Activated CD4-positive, alpha-beta T cell treated with anti-CD3 and anti-CD28 coated beads, Interleukin-2, amount 10 ng/mL, durations not matched to agents 7 days and 5 days (primary cell): ENCODE measurements around the gene SOWAHC. TPM values are rescaled to one million over a fixed set of nuclear protein-coding genes. Genes with fewer than 3 reads are reported as not detected.
"Not testable (repeated sequence)": the region's sequence is repeated elsewhere in the genome, so short reads cannot be mapped to it uniquely, and the experiment has no call there.

Source experiments
- CTCF ChIA-PET: fragments of 350-600 bp; sonication (Branson Sonifier 250); formaldehyde crosslinking; loops from one replicate; lab custom pipeline; 2021; ENCODE audit warnings: antibody characterized with exemption; lab: Charles Lee
- POLR2A ChIA-PET: fragments of 350-600 bp; sonication (Branson Sonifier 250); formaldehyde crosslinking; loops from one replicate; lab custom pipeline; 2021; ENCODE audit warnings: antibody characterized with exemption; lab: Charles Lee
- DNase-seq: peaks from one replicate; pipeline ENCODE4 v3.0.0-alpha.2; 2020
- H3K27ac Mint-ChIP-seq: one replicate; pipeline ENCODE4 v1.8.0; 2021; ENCODE audit warnings: mild to moderate bottlenecking, moderate library complexity, mixed read lengths
- H3K27me3 Mint-ChIP-seq: one replicate; pipeline ENCODE4 v1.8.0; 2021; ENCODE audit warnings: mixed read lengths
- H3K36me3 Mint-ChIP-seq: one replicate; pipeline ENCODE4 v1.8.0; 2021; ENCODE audit warnings: low read depth, mixed read lengths
- H3K4me1 Mint-ChIP-seq: one replicate; pipeline ENCODE4 v1.8.0; 2021; ENCODE audit warnings: mixed read lengths
- H3K4me3 Mint-ChIP-seq: one replicate; pipeline ENCODE4 v1.8.0; 2021; ENCODE audit warnings: mild to moderate bottlenecking, moderate library complexity, mixed read lengths
- H3K9me3 Mint-ChIP-seq: one replicate; pipeline ENCODE4 v1.8.0; 2021; ENCODE audit warnings: mixed read lengths
- total RNA-seq, 2 experiments: library from RNA; stranded (reverse); gene quantifications; one replicate each; pipeline ENCODE4 v1.2.3, GENCODE V29; 2021

The SOWAHC gene
- total RNA-seq, 2 experiments from 2014 or later, result 0.25 to 0.27 TPM

DNA sequence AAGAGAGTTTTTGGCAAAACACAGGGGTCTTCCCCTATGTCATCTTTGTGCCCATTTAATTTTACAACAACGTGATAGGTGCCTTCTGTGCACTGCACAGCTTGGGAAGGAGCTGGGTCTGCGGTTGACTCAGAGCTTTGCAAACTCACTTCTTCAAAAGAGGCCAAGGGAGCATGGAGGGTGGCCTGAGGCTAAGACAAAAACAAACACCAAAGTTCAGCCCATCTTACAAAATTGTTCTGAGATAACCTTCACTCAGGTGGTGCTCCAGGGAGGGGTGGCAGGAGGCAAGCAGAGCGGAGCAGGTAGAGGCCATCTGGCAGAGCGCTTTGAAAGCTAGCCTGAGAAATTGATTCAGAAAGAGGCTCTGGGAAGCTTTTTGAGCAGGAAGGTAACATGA lies 9.8 kb downstream of the SOWAHC start:
- Mint-ChIP-seq H3K4me3 (no peak overlapping the region), H3K36me3 (no peaks in the 10 kb centered on the region), H3K27ac (no peak overlapping the region), H3K27me3 (peaks cover 13% of the 10 kb centered on the region), H3K9me3 (no peaks in the 10 kb centered on the region), H3K4me1 (no peaks in the 10 kb centered on the region)
- DNase-seq, result no peak
- CTCF ChIA-PET, result interaction anchor here (0.6 to 1.5 kb wide), 2 partner anchors 10 to 54 kb away, joined by 3 to 4 read pairs; no protein-coding TSS in a partner anchor
- POLR2A ChIA-PET, result no interaction called here

DNA sequence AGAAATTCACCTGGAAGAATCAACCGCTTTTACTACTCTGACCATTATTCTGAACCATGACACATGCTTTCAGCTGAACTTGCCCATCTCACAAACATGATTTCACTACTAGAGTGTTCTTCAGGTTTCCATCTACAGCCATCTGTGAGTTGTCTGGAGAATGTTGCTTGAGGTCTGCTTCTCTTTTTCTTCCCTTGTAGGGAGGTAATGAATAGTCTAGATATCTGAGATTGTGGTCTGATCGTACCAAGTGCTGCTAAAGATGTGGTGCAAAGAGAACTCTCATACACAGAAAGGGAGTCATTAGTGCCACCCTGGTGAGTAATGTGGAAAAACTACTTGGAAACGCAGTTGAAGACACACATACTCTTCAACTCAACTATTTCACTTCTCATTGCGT lies 10.2 kb downstream of the SOWAHC start:
- H3K27me3 Mint-ChIP-seq, result peaks cover 9% of the 10 kb centered on the region
- no peak for DNase-seq
- POLR2A ChIA-PET, result no interaction called here
- H3K27ac Mint-ChIP-seq, result no peak overlapping the region
- CTCF ChIA-PET, result interaction anchor here (0.6 to 1.5 kb wide), 2 partner anchors 9 to 54 kb away, joined by 3 to 4 read pairs; no protein-coding TSS in a partner anchor
- H3K4me3 Mint-ChIP-seq, result no peak overlapping the region
- no peaks in the 10 kb centered on the region for H3K4me1 Mint-ChIP-seq
- no peaks in the 10 kb centered on the region for H3K36me3 Mint-ChIP-seq
- no peaks in the 10 kb centered on the region for H3K9me3 Mint-ChIP-seq

DNA sequence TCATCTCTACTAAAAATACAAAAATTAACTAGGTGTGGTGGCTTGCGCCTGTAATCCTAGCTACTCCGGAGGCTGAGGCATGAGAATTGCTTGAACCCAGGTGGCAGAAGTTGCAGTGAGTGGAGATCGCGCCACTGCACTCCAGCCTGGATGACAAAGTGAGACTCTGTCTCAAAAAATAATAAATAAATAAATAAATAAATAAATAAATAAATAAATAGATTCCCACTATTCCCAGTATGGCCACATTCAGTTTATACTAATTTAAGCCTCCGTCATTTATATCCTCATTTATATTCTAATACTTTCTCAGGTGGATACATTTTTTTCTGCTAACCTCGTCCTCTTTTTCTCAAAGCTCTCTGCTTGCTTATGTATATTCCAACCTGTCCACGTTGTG lies 14.2 kb downstream of the SOWAHC start:
- H3K4me1 Mint-ChIP-seq, CTCF ChIA-PET, H3K9me3 Mint-ChIP-seq, H3K4me3 Mint-ChIP-seq, DNase-seq, H3K36me3 Mint-ChIP-seq, H3K27me3 Mint-ChIP-seq, POLR2A ChIA-PET, H3K27ac Mint-ChIP-seq: not testable (repeated sequence)

DNA sequence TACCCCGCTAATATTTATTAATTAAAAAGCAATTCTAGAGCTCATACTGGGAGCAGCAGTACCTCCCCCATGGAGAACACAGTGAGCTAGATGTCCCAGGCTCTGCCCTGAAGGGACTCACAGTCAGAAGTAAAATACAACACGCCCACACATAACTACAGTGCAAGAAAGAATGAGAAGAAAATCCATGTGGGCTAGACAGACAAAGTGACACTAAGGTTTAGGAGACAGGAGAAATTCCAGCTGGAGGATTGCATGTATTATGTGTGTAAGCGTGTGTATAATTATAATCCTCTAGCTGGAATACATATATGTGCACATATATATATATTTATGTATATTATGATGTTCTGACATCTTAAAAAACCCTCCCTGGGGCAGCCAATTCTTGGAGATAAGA lies 15.7 kb downstream of the SOWAHC start:
- ChIA-PET POLR2A (no interaction called here), CTCF (no interaction called here)
- H3K27ac Mint-ChIP-seq, result no peak overlapping the region
- no peak overlapping the region for H3K4me3 Mint-ChIP-seq
- no peaks in the 10 kb centered on the region for H3K36me3 Mint-ChIP-seq
- no peak for DNase-seq
- no peaks in the 10 kb centered on the region for H3K27me3 Mint-ChIP-seq
- peaks cover 5% of the 10 kb centered on the region for H3K4me1 Mint-ChIP-seq
- H3K9me3 Mint-ChIP-seq, result no peaks in the 10 kb centered on the region

DNA sequence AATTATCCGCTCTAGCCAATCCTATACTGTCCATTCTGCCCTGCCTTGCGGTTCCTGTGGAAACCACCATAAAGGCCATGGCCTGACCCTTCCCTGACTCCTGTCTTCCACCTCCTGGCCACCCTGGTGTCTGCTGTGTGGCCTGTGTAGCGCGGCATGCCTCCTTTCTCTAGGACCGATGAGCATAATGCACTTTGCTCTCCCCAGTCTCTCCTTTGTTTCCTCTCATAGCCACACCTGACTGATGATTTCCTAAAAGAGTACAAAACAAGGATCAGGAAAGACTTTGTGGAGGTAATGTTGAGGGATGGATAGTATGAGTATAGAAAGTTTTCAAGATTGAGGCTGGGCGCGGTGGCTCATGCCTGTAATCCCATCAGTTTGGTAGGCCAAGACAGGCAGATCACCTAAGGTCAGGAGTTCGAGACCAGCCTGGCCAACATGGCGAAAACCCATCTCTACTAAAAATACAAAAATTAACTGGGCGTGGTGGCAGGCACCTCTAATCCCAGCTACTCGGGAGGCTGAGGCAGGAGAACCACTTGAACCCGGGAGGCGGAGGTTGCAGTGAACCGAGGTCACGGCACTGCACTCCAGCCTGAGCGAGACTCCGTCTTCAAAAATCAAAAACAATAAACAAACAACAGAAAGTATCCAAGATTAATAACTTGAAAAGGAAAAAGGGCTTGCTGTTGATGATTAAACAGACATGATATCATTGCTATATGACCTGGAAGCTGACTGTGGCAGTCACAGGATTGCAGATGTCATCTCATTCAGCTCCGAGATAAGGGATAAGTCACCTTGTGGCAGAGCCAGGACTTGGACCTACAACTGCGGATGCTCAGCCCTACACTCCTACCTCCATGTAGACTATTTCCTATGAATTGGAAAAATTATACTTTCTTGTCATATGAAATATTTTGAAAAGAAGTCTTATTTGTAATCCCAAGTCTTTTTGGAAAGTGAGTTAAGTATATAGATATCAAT lies 16.6 kb downstream of the SOWAHC start:
- POLR2A ChIA-PET, result no interaction called here
- Mint-ChIP-seq H3K4me3 (no peak overlapping the region), H3K36me3 (no peaks in the 10 kb centered on the region), H3K27me3 (peaks cover 2% of the 10 kb centered on the region), H3K27ac (no peak overlapping the region), H3K4me1 (peaks cover 5% of the 10 kb centered on the region), H3K9me3 (no peaks in the 10 kb centered on the region)
- CTCF ChIA-PET, result interaction anchor here (1.0 kb wide), 1 partner anchor 8 kb away, joined by 3 read pairs; no protein-coding TSS in a partner anchor
- DNase-seq, result no peak

DNA sequence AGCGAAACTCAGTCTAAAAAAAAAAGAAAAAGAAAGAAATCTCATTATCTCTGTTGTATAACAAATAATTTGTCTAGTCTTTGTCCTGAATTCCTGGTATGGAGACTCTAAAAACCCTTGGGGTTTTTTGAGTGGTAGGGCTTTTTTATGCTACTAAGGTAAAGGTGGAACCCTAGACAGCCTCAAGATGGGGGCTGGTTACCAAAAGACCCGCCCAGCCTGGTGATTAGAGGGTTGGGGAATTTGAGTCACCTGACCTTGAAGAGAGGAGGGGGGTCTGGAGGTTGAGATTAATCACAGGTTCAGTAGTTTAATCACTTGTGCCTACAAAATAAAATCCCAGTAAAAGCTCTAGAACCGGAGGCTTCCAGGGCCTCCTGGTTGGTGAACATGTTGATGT lies 17.6 kb downstream of the SOWAHC start:
- ChIA-PET CTCF (interaction anchor here (1.0 kb wide), 1 partner anchor 9 kb away, joined by 3 read pairs; no protein-coding TSS in a partner anchor), POLR2A (no interaction called here)
- H3K9me3 Mint-ChIP-seq, result no peaks in the 10 kb centered on the region
- H3K27ac Mint-ChIP-seq, result no peak overlapping the region
- H3K27me3 Mint-ChIP-seq, result peaks cover 2% of the 10 kb centered on the region
- DNase-seq, result no peak
- H3K4me3 Mint-ChIP-seq, result no peak overlapping the region
- no peaks in the 10 kb centered on the region for H3K36me3 Mint-ChIP-seq
- peaks cover 5% of the 10 kb centered on the region for H3K4me1 Mint-ChIP-seq

DNA sequence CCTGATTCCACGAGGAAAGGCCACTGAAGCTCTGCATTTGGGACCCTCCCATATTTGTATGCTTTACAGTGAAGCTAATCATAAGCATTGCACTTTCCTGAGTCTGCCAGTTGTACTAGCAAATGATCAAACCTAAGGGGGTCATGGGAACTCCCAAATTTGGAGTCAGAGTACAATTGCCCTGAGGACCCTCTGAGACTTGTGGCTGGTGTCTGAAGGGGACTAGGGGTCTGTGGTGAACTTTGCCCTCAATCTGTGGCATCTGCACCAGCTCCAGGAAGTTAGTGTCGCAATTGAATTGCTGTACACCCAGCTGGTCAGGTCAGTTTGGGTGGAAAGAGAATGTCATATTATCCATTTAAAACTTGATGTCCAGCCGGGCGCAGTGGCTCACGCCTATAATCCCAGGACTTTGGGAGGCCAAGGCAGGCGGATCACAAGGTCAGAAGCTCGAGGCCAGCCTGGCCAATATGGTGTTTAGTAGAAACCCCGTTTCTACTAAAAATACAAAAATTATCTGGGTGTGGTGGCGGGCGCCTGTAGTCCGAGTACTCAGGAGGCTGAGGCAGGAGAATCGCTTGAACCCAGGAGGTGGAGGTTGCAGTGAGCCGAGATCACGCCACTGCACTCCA lies 18.1 kb downstream of the SOWAHC start:
- Mint-ChIP-seq H3K9me3 (no peaks in the 10 kb centered on the region), H3K27ac (no peak overlapping the region)
- CTCF ChIA-PET, result no interaction called here

DNA sequence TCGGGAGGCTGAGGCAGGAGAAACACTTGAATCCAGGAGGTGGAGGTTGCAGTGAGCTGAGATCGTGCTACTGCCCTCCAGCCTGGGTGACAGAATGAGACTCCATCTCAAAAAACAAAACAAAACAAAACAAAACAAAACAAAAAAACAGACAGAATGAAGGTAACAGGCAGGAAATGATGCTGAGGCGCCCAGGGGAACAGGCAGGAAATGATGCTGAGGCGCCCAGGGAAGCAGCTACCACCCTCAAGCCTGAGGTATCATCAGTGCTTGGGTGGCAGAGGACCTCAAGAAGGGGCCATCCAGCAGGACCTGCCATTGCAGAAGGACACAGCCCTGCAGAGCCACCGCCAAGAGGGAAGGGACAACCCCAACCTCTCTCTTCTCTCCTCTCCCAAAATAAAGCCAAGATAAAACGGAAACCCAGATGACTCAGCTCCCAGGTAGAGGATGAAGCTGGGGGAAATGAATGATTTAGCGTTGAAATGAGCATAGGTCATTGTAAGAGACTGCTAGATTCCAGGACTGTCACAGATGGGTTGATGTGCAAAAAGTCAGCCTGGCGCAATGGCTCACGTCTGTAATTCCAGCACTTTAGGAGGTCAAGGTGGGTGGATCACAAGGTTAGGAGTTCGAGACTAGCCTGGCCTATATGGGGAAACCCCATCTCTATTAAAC lies 19.3 kb downstream of the SOWAHC start:
- peak overlapping the region; percentile 66 for H3K27ac Mint-ChIP-seq
- no peaks in the 10 kb centered on the region for H3K36me3 Mint-ChIP-seq
- ChIA-PET POLR2A (no interaction called here), CTCF (interaction anchor here (0.6 to 1.0 kb wide), 3 partner anchors 10 to 549 kb away, joined by 4 read pairs; no protein-coding TSS in a partner anchor)
- no peak overlapping the region for H3K4me3 Mint-ChIP-seq
- H3K4me1 Mint-ChIP-seq, result peaks cover 10% of the 10 kb centered on the region
- H3K27me3 Mint-ChIP-seq, result peaks cover 2% of the 10 kb centered on the region
- no peak for DNase-seq
- no peaks in the 10 kb centered on the region for H3K9me3 Mint-ChIP-seq

More for the DNA sequence above, 18.1 kb downstream of the SOWAHC start:
- peaks cover 5% of the 10 kb centered on the region for H3K4me1 Mint-ChIP-seq
- no peak for DNase-seq
- H3K27me3 Mint-ChIP-seq, result peaks cover 2% of the 10 kb centered on the region
- no peak overlapping the region for H3K4me3 Mint-ChIP-seq
- POLR2A ChIA-PET, result no interaction called here
- no peaks in the 10 kb centered on the region for H3K36me3 Mint-ChIP-seq

DNA sequence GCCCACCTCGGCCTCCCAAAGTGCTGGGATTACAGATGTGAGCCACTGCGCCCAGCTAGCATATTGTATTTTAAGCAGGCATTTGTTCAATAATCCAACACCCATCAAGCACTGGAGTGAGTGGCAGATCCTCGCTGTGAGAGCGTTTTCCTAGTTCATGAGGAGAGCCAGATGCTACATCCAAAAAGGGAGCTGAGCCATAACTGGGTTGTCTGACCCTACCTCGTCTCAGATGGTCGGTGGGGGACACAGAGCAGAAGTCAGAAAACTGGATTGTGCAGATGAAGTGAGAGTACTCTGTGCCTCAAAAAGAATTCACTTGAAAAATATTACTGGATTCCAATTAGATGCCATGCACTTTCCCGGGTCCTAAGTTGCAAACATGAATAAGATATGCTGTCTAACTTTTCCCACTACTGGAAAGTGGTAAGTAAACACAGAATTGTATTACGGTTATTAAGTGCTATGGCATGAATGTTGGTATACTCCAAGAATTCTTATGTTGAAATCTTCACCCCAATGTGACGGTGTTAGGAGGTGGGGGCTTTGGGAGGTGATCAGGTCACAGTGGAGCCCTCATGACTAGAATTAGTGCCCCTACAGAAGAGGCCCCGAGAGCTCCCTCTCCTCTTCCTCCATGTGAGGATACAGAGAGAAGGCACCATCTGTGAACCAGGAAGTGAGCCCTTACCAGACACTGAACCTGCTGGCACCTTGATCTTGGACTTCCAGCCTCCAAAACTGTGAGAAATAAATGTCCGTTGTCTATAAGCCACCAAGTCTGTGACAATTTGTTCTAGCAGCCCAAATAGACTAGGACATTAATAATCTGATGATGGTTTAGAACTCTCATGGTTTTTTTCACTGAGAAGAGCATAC lies 21.5 kb downstream of the SOWAHC start:
- Mint-ChIP-seq H3K4me3 (no peak overlapping the region), H3K27ac (no peak overlapping the region), H3K4me1 (peaks cover 12% of the 10 kb centered on the region), H3K27me3 (peaks cover 2% of the 10 kb centered on the region), H3K9me3 (no peaks in the 10 kb centered on the region), H3K36me3 (no peaks in the 10 kb centered on the region)
- DNase-seq, result no peak
- CTCF ChIA-PET, result no interaction called here
- POLR2A ChIA-PET, result no interaction called here

DNA sequence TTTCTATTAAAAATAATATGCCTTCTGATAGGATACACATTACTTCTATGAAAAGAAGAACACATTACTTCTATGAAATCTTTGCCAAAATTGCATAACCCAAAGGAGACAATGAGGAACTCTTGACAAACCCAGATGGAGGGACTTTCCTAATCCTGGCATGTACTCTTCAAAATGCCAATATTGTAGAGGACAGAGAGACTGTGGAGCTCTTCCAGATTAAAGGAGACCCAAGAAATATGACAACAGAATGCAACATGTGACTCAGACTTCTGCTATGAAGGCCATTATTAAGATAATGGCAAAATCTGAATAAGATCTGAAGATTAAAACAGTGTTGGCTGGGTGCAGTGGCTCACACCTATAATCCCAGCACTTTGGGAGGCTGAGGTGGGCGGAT lies 22.2 kb downstream of the SOWAHC start:
- H3K9me3 Mint-ChIP-seq, result no peaks in the 10 kb centered on the region
- peaks cover 2% of the 10 kb centered on the region for H3K27me3 Mint-ChIP-seq
- peaks cover 12% of the 10 kb centered on the region for H3K4me1 Mint-ChIP-seq
- POLR2A ChIA-PET, result no interaction called here
- CTCF ChIA-PET, result no interaction called here
- H3K36me3 Mint-ChIP-seq, result no peaks in the 10 kb centered on the region
- H3K4me3 Mint-ChIP-seq, result no peak overlapping the region
- H3K27ac Mint-ChIP-seq, result no peak overlapping the region
- no peak for DNase-seq

DNA sequence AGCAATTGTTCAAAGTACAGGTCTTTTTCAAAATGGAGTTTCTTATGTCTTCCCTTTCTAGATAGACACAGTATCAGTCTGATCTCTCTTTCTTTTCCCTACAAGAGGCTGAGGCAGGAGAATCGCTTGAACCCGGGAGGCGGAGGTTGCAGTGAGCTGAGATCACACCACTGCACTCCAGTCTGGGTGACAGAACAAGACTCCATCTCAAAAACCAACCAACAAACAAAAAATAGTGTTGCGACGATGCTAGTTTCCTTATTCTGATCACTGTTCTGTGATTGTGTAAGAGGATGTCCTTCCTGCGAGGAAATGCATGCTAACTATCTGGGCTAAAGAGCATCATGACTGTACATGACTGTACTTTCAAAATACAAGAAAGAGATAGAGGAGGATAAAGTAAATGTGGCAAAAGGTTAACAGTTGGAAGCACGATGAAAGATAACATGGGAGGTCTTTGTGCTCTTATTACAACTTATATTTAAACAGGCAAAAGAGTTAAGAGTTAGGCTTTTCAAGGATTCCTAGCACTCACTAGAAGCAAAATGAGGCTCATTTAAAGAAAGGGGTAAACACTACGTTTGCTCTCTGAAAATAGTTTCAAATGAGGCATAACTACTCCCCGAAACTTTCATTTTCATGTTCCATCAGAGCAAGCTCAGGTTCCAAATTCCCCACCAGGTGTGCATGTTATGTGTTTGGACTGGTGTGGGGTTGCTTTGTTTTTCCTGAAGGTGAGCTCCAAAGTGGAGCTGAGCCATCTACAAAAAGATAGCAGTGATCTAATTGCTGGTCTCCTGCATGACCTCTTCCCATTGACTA lies 23.8 kb downstream of the SOWAHC start:
- Mint-ChIP-seq H3K4me3 (no peak overlapping the region), H3K27ac (no peak overlapping the region), H3K4me1 (peaks cover 12% of the 10 kb centered on the region), H3K9me3 (no peaks in the 10 kb centered on the region), H3K27me3 (peaks cover 2% of the 10 kb centered on the region), H3K36me3 (no peaks in the 10 kb centered on the region)
- no peak for DNase-seq
- CTCF ChIA-PET, result no interaction called here
- POLR2A ChIA-PET, result no interaction called here
